GM18520 (cell line): ENCODE results near the gene TOM1L2.

ENCODE experiments used
- ATAC-seq: cut with Tn5 transposase; IDR thresholded peaks from one replicate; pipeline ENCODE4 v1.9.1; 2021; ENCODE audit not compliant: unreplicated experiment

The TOM1L2 gene

GRCh38 chr17:17837966-17838962, 133.9 kb downstream of the TOM1L2 start:
- no peak for ATAC-seq

- no peak for ATAC-seq
These were observed 134.8 kb downstream of the TOM1L2 start for GRCh38 chr17:17837380-17837821.

- ATAC-seq = peak; percentile 14
These were observed 135.3 kb downstream of the TOM1L2 start, which contains the start of gene SREBF1 for GRCh38 chr17:17836818-17837379. SREBF1 (minus strand) TSS chr17:17836986; CDS start chr17:17836817, 169 bp downstream.

GRCh38 chr17:17836250-17836817, 135.9 kb downstream of the TOM1L2 start:
- peak; percentile 65 for ATAC-seq

- ATAC-seq = no peak
These were observed 136.6 kb downstream of the TOM1L2 start for GRCh38 chr17:17835415-17836249.

GRCh38 chr17:17834974-17835373, 137.2 kb downstream of the TOM1L2 start:
- ATAC-seq = no peak

- no peak for ATAC-seq
These were observed 138.4 kb downstream of the TOM1L2 start for GRCh38 chr17:17833658-17834357.

GRCh38 chr17:17832032-17832363, 140.2 kb downstream of the TOM1L2 start:
- no peak for ATAC-seq

- ATAC-seq = no peak
These were observed 140.8 kb downstream of the TOM1L2 start for GRCh38 chr17:17831208-17832031.

- ATAC-seq = no peak
These were observed 141.4 kb downstream of the TOM1L2 start for GRCh38 chr17:17830740-17831207.

GRCh38 chr17:17830269-17830567, 142.0 kb downstream of the TOM1L2 start:
- no peak for ATAC-seq

GRCh38 chr17:17827826-17828621, 144.2 kb downstream of the TOM1L2 start:
- no peak for ATAC-seq

- no peak for ATAC-seq
These were observed 145.0 kb downstream of the TOM1L2 start for GRCh38 chr17:17826942-17827785.

GRCh38 chr17:17826342-17826713, 145.9 kb downstream of the TOM1L2 start:
- no peak for ATAC-seq

- no peak for ATAC-seq
These were observed 147.2 kb downstream of the TOM1L2 start for GRCh38 chr17:17824783-17825614.

GRCh38 chr17:17824119-17824782, 147.9 kb downstream of the TOM1L2 start:
- ATAC-seq = peak; percentile 4
